VCaP (cell line): Measurements from ENCODE around the gene FNDC3B.

ENCODE experiments used
- H3K27ac ChIP-seq: fragments of 450-650 bp; 2 replicates; pipeline ENCODE4 v1.5.1; 2017
- CTCF ChIP-seq: fragments of 450-650 bp; conservative IDR thresholded peaks from 2 replicates; pipeline ENCODE4 v1.5.1; 2017; ENCODE audit warnings: mild to moderate bottlenecking, moderate library complexity

The FNDC3B gene

GRCh38 chr3:172060234-172060633 lies 20.9 kb downstream of the FNDC3B start:
- no peak for TF ChIP-seq CTCF
- H3K27ac ChIP-seq = peak overlapping the region; percentile 92

DNA sequence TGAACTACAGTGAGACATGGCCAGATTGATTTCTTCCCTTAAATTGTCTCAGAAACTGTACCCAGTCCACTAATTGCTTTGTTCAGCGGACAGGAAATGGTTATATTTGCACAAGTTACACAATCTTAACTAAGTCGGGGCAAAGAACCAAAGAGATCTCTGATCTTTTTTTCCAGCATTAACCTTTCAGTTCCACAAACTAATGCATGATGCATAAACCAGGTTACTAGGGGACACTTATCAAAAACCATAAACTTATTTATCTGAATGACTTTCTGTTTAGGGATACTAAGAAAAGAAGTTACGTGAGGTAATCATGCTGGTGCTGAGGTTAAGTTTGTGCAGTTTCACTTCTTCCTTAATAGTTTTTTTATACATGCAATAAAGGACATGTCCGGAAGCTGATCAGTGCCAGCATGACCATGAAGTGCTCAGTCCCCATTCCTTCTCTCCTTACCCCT lies 22.4 kb downstream of the FNDC3B start:
- peak overlapping the region; percentile 92 for H3K27ac ChIP-seq
- no peak for TF ChIP-seq CTCF

DNA sequence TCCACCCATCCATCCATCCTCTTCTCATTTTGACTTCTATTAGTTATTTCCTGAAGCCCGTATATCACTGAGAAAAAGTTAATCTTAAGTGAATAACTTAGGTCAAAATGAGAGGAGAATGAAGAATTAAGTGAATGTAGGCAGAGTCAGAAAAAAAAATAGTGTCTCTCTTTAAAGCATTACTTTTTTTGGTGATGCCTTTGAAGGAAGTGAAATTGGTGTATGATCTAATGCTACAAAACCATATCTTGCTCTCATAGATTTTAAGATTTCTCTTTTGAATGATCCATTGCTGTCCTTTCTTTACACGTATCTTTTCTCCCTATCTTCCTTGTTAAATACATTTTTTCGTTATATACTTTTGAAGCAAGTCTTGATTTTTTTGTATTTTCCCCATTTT lies 23.4 kb downstream of the FNDC3B start:
- TF ChIP-seq CTCF = no peak
- H3K27ac ChIP-seq = peak overlapping the region; percentile 92

GRCh38 chr3:172063456-172064432 lies 24.4 kb downstream of the FNDC3B start:
- H3K27ac ChIP-seq = peak overlapping the region; percentile 92
- TF ChIP-seq CTCF = no peak

DNA sequence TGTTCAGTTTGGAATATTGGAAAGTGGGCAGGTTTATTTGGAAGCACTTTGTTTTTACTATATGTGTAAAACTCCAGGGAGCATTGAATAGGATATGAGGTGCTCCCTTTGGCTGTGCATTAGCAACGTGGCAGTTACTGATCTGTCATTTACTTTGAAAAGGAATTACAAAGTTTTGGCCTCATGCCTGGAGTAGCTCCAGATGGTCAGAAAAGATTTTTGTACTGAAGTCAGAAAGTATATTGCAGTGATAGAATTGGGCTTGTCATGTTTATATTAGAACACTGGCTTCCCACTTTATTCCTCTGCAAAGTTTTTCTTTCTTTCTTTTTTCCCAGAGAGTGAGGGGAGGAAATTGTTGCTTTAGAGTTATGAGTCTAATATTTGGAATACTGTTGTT lies 26.1 kb downstream of the FNDC3B start:
- peak overlapping the region; percentile 19 for H3K27ac ChIP-seq
- TF ChIP-seq CTCF = no peak

GRCh38 chr3:172065967-172066762 lies 26.8 kb downstream of the FNDC3B start:
- TF ChIP-seq CTCF = no peak
- H3K27ac ChIP-seq = peak overlapping the region; percentile 19; the same call in 1 of the 2 replicates
